A549 (cell line): ENCODE data around the gene PDSS1. TPM values are rescaled to one million over a fixed set of nuclear protein-coding genes. Genes with fewer than 3 reads are reported as not detected.
A peak's percentile ranks its signal among the peaks of the same experiment; 100 is the strongest.

Experiments used
- ATAC-seq, 2 experiments: fragments of 200-7000 bp in 1 of 2; fragments of >200 bp in 1 of 2; cut with Nextera tagmentation in 1 of 2; cut with Tn5 transposase in 1 of 2; 3 replicates each; pipeline versions ENCODE4 v1.8.0 to v1.9.1; 2018 to 2020; ENCODE audit warnings: mild to moderate bottlenecking in 1 of 2, moderate library complexity in 1 of 2
- CTCF ChIA-PET: fragments of 300-600 bp; sonication (Branson Sonifier 250); formaldehyde crosslinking; extraction: SDS; loops from one replicate; lab custom pipeline; 2021; ENCODE audit warnings: antibody characterized with exemption, inconsistent platforms; lab: Yijun Ruan, JAX
- POLR2A ChIA-PET: fragments of 350-600 bp; formaldehyde crosslinking; extraction: SDS; loops from one replicate; lab custom pipeline; 2021; ENCODE audit warnings: antibody characterized with exemption, inconsistent platforms; lab: Yijun Ruan, JAX
- DNase-seq, 2 experiments: peaks; one replicate each; pipeline versions ENCODE4 v3.0.0 to v3.0.0-alpha.2; 2011 to 2016; ENCODE audit warnings: low read depth in 1 of 2, low spot score in 1 of 2
- FAIRE-seq: peaks from 2 replicates; lab custom pipeline; 2011; peaks lifted over from hg19 to GRCh38; lab: Jason Lieb, UNC
- H3K27ac ChIP-seq, 2 experiments: fragments of >200 bp; sonication (Bioruptor Twin); formaldehyde crosslinking; 3 replicates each; pipeline ENCODE4 v1.5.1; 2016 to 2017
- H3K4me1 ChIP-seq: fragments of >200 bp; sonication (Bioruptor Twin); formaldehyde crosslinking; 3 replicates; pipeline ENCODE4 v1.6.1; 2016
- H3K4me2 ChIP-seq: fragments of >200 bp; sonication (Bioruptor Twin); formaldehyde crosslinking; 3 replicates; pipeline ENCODE4 v1.6.1; 2016
- H3K4me3 ChIP-seq: fragments of >200 bp; sonication (Bioruptor Twin); formaldehyde crosslinking; 3 replicates; pipeline ENCODE4 v1.5.1; 2016
- H3K9me3 ChIP-seq: fragments of >200 bp; sonication (Bioruptor Twin); formaldehyde crosslinking; 3 replicates; pipeline ENCODE4 v1.6.1; 2016
- BHLHE40 ChIP-seq: IDR thresholded peaks from 2 replicates; pipeline ENCODE4 v1.6.1; 2012; ENCODE audit warnings: low read depth, low read length, inconsistent platforms
- CBX2 ChIP-seq: fragments of 200-600 bp; sonication (generic); IDR thresholded peaks from 2 replicates; pipeline ENCODE4 v1.6.1; 2016; ENCODE audit warnings: low read depth, mild to moderate bottlenecking, borderline replicate concordance
- CEBPB ChIP-seq, 2 experiments: fragments of >200 bp in 1 of 2; sonication (Bioruptor Twin) in 1 of 2; formaldehyde crosslinking in 1 of 2; IDR thresholded peaks; 2 replicates each; pipeline ENCODE4 v1.6.1; 2012 to 2016
- CHD2 ChIP-seq: fragments of 150-350 bp; IDR thresholded peaks from 2 replicates; pipeline ENCODE4 v1.6.1; 2014; ENCODE audit warnings: low read length; ENCODE audit not compliant: partially characterized antibody
- E2F6 ChIP-seq: IDR thresholded peaks from 2 replicates; pipeline ENCODE4 v1.6.1; 2012; ENCODE audit warnings: low read depth, borderline replicate concordance
- FOXS1 ChIP-seq: fragments of 250-450 bp; sonication (Bioruptor Pico); IDR thresholded peaks from 2 replicates; pipeline ENCODE4 v1.5.0; 2020; ENCODE audit warnings: mild to moderate bottlenecking, moderate library complexity
- HOXA7 ChIP-seq: fragments of 250-450 bp; sonication (Bioruptor Pico); IDR thresholded peaks from 2 replicates; pipeline ENCODE4 v1.5.0; 2020; ENCODE audit warnings: mild to moderate bottlenecking, moderate library complexity
- HOXB5 ChIP-seq: fragments of 250-450 bp; sonication (Bioruptor Pico); IDR thresholded peaks from 2 replicates; pipeline ENCODE4 v1.5.0; 2020; ENCODE audit warnings: mild to moderate bottlenecking, moderate library complexity
- MAFK ChIP-seq: fragments of 450-650 bp; IDR thresholded peaks from 2 replicates; pipeline ENCODE4 v1.6.1; 2014; ENCODE audit not compliant: partially characterized antibody
- MAX ChIP-seq: IDR thresholded peaks from 2 replicates; pipeline ENCODE4 v1.6.1; 2012
- MYC ChIP-seq: IDR thresholded peaks from 2 replicates; pipeline ENCODE4 v1.6.1; 2012; ENCODE audit warnings: mild to moderate bottlenecking, inconsistent platforms, low read length, improper control_type of control experiment, borderline replicate concordance
- NFE2L2 ChIP-seq: fragments of 150-350 bp; conservative IDR thresholded peaks from 2 replicates; pipeline ENCODE4 v1.6.1; 2014; ENCODE audit warnings: low read length
- NR3C1 ChIP-seq: fragments of >200 bp; sonication (Bioruptor Twin); formaldehyde crosslinking; IDR thresholded peaks from 3 replicates; pipeline ENCODE4 v1.6.1; 2017
- PHF8 ChIP-seq: fragments of 200-600 bp; sonication (generic); IDR thresholded peaks from 2 replicates; pipeline ENCODE4 v1.6.1; 2016; ENCODE audit warnings: low read depth, mild to moderate bottlenecking, antibody characterized with exemption, moderate library complexity, borderline replicate concordance
- RAD21 ChIP-seq, 2 experiments: fragments of >200 bp in 1 of 2; sonication (Bioruptor Twin) in 1 of 2; formaldehyde crosslinking in 1 of 2; IDR thresholded peaks in 1 of 2; conservative IDR thresholded peaks in 1 of 2; 2 replicates in 1 of 2; 3 replicates in 1 of 2; pipeline ENCODE4 v1.6.1; 2012 to 2018; ENCODE audit warnings: inconsistent platforms in 1 of 2
- RFX5 ChIP-seq: fragments of 450-650 bp; IDR thresholded peaks from 2 replicates; pipeline ENCODE4 v1.7.1; 2014; ENCODE audit warnings: antibody characterized with exemption, mild to moderate bottlenecking, moderate library complexity
- WGBS: methylation state at CpG from one replicate; pipeline ENCODE4 v1.1.6; 2017; ENCODE audit errors: missing lambda C conversion rate; 5-methylcytosine and 5-hydroxymethylcytosine counted together
- polyA plus RNA-seq, 4 experiments: library from polyadenylated mRNA; depleted of rRNA in 3 of 4; stranded (reverse); fragments of >200 nt; fragmentation: RNase III in 1 of 4; extraction: RNeasy Plus Mini Kit Qiagen cat#74134 plus additional on column Dnase treatment in 1 of 4; gene quantifications; 2 replicates in 3 of 4; 3 replicates in 1 of 4; pipeline ENCODE4 v1.2.3, GENCODE V29; 2011 to 2017
- TF ChIP-seq, protein P1 (sequence below): fragments of 250-450 bp; sonication (Bioruptor Pico); IDR thresholded peaks from 2 replicates; pipeline ENCODE4 v1.5.0; 2021; ENCODE audit warnings: mild to moderate bottlenecking, moderate library complexity, borderline replicate concordance

The PDSS1 gene
- polyA plus RNA-seq, 2 of the 4 experiments (the other 2 are of a cell fraction): 14.9 to 24.8 TPM

DNA sequence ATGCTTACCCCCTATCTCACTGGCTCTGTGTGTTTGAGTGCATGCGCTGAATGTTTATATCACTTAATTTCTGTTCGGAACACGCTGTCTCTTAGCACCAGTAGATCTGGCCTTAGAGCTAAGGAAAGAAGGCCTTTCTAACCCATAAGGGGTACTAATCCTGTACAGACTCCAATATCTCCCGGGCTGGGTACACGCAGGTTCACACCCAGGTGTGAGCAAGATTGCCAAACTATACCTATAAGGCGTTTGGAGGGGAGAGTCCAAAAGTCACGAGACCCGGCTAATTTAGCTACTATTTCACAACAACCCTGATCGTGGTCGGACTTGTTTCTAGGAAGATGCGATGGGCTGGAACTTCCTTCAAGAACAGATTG, 727 bp upstream of the PDSS1 start:
- CTCF ChIA-PET: interaction anchor here (0.6 to 1.6 kb wide), 6 partner anchors 11 to 185 kb away, joined by 3 to 5 read pairs (median 4); no protein-coding TSS in a partner anchor
- FAIRE-seq (no peak), ATAC-seq (peak; percentile 1 to 23; a peak in 3 of 6 replicates), DNase-seq (peak in 1 of 2 experiments; percentile 5)
- H3K4me2 ChIP-seq: peak overlapping the region; percentile 95
- H3K27ac ChIP-seq: peak overlapping the region; percentile 96 to 100
- TF ChIP-seq PHF8 (no peak), CEBPB (IDR thresholded peaks at IDR 0.05) (0 out of 4 replicates have a peak, but pooled peaks of 1 of the 2 experiments have one; percentile 56), CHD2 (no peak), FOXS1 (no peak)
- 28% methylated on average over 11 of the region's 11 CpGs for whole genome bisulfite sequencing
- H3K4me1 ChIP-seq: peaks cover 13% of the 10 kb centered on the region
- POLR2A ChIA-PET: interaction anchor here (0.6 to 1.1 kb wide), 4 partner anchors 10 to 457 kb away, joined by 3 read pairs; partner anchors contain the start of genes ABI1 and YME1L1
- peak overlapping the region; percentile 88 for H3K4me3 ChIP-seq
- H3K9me3 ChIP-seq: no peaks in the 10 kb centered on the region

DNA sequence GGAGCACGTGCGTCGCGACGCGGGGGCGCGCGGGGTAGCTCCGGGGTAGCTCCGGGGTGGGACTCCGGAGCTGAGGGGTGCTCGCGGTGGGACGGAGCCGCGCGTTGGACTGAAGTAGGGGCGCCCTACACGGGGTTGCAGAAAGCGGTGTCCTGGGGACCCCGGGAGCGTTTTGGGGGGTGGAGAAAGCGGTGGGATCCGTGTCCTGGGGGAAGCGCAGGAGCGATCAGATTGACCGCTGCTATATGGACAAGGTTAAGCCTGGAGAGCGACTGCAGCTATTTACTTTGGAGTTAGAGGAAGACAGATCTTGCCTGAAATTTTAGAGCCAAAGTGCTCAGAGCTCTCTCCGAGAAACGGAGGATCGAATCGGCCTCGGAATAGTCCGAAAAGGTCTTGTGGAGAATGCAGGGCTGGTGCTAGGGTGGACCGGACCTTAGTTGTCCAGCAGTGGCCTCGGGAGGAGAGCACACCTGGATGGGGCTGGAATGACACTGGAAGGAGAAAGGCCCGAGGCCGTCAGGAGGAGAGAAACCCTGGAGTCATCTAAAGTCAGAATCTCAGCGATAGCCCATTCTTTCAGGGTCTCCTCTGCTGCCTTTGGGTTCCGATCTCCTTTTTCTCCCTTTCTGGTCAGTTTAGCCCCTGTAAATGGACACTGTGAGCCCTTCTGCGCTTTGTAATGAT, 564 bp downstream of the PDSS1 start:
- H3K4me1 ChIP-seq: peaks cover 13% of the 10 kb centered on the region
- FAIRE-seq (no peak), DNase-seq (peak in 1 of 2 experiments; percentile 8)
- CTCF ChIA-PET: interaction anchor here (0.6 kb wide), 1 partner anchor 14 kb away, joined by 3 read pairs; no protein-coding TSS in a partner anchor
- no peak for TF ChIP-seq HOXB5
- peak; percentile 59; the same call in 1 of the 2 replicates for TF ChIP-seq MYC
- TF ChIP-seq BHLHE40: 0 out of 2 replicates have a peak, but pooled peaks have one; percentile 10
- no peak for TF ChIP-seq RAD21 (conservative IDR thresholded peaks at IDR 0.05 in 1 of 2, IDR thresholded peaks at IDR 0.05 in 1 of 2)
- peak; percentile 94; the same call in 1 of the 2 replicates for TF ChIP-seq MAX
- peak; percentile 73 for TF ChIP-seq E2F6
- no peak for TF ChIP-seq NR3C1
- TF ChIP-seq NFE2L2: no peak
- TF ChIP-seq, all 56 proteins: peak for 4
- Histone ChIP-seq H3K4me3 (peak overlapping the region; percentile 88), H3K9me3 (no peaks in the 10 kb centered on the region), H3K4me2 (peak overlapping the region; percentile 95), H3K27ac (peak overlapping the region; percentile 96 to 100)
- POLR2A ChIA-PET: interaction anchor here (1.1 kb wide), 1 partner anchor 11 kb away, joined by 3 read pairs; no protein-coding TSS in a partner anchor
- 3% methylated on average over 22 of the region's 42 CpGs for WGBS
- ATAC-seq: peak; percentile 26 to 33; a peak in 4 of 6 replicates

DNA sequence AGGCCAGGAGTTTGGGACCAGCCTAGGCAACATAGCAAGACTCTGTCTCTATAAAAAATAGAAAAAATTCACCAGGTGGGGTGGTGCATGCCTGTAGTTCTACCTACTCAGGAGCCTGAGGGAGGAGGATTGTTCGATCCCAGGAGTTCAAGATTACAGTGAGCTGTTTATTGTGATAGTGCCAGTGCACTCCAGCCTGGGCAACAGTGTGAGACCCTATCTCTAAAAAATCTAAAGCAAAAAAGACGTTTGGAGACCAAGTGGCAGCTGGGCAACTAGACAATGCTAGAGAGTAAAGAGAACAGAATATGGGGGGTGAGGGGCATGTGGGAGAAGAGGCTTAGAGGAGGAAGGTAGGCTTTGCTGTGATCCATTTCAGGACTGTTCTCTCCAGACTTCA, 1.4 kb downstream of the PDSS1 start:
- POLR2A ChIA-PET: no interaction called here
- 85% methylated on average over 2 of the region's 2 CpGs for WGBS
- H3K27ac ChIP-seq: peak overlapping the region in 1 of 2 experiments; percentile 96; a peak in 4 of 6 replicates
- TF ChIP-seq, protein P1, sequence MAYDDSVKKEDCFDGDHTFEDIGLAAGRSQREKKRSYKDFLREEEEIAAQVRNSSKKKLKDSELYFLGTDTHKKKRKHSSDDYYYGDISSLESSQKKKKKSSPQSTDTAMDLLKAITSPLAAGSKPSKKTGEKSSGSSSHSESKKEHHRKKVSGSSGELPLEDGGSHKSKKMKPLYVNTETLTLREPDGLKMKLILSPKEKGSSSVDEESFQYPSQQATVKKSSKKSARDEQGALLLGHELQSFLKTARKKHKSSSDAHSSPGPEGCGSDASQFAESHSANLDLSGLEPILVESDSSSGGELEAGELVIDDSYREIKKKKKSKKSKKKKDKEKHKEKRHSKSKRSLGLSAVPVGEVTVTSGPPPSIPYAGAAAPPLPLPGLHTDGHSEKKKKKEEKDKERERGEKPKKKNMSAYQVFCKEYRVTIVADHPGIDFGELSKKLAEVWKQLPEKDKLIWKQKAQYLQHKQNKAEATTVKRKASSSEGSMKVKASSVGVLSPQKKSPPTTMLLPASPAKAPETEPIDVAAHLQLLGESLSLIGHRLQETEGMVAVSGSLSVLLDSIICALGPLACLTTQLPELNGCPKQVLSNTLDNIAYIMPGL (CRISPR knock-in tag): no peak
- TF ChIP-seq HOXA7 (CRISPR knock-in tag): no peak
- no peak for TF ChIP-seq MAFK
- no peak for TF ChIP-seq HOXB5
- no peak for TF ChIP-seq RFX5
- no peak for TF ChIP-seq CEBPB (IDR thresholded peaks at IDR 0.05)
- TF ChIP-seq CBX2: no peak
- DNase-seq: no peak
- H3K4me1 ChIP-seq: peaks cover 13% of the 10 kb centered on the region
- FAIRE-seq: no peak
- H3K9me3 ChIP-seq: no peaks in the 10 kb centered on the region
- H3K4me2 ChIP-seq: peak overlapping the region; percentile 95
- no peak for ATAC-seq
- CTCF ChIA-PET: no interaction called here
- peak overlapping the region; percentile 88 for H3K4me3 ChIP-seq
